K562 (cell line): ENCODE results near the gene C12orf43. TPM values are rescaled to one million over a fixed set of nuclear protein-coding genes. Genes with fewer than 3 reads are reported as not detected.

ENCODE experiments used
- ATAC-seq: fragments of 200-7000 bp; cut with Tn5 transposase; 3 replicates; pipeline ENCODE4 v1.9.1; 2020; ENCODE audit warnings: moderate library complexity
- BruUV-seq: library from RNA; stranded (reverse); fragments of 400-500 nt; replicated peaks from 2 replicates; lab custom pipeline; 2021; lab: Mats Ljungman, UMichigan
- CTCF ChIA-PET: fragments of 300-600 bp; formaldehyde crosslinking; extraction: SDS; loops from one replicate; lab custom pipeline; 2021; ENCODE audit warnings: low intra/inter-chr PET ratio; lab: Yijun Ruan, JAX
- POLR2A ChIA-PET: fragments of 300-600, 350-650 bp; sonication (Branson Sonifier 250); formaldehyde crosslinking; extraction: SDS; loops from one replicate; lab custom pipeline; 2021; ENCODE audit warnings: antibody characterized with exemption, inconsistent platforms; lab: Yijun Ruan, JAX
- DNase-seq, 4 experiments: peaks; one replicate each; pipeline versions ENCODE4 v3.0.0 to v3.0.0-alpha.2; 2011 to 2018; ENCODE audit warnings: low spot score in 3 of 4, mixed read lengths in 3 of 4; ENCODE audit errors: extremely low read depth in 1 of 4
- FAIRE-seq: peaks from 2 replicates; lab custom pipeline; 2011; peaks lifted over from hg19 to GRCh38; lab: Jason Lieb, UNC
- H2AFZ ChIP-seq: 2 replicates; pipeline ENCODE4 v1.6.0; 2011; ENCODE audit warnings: low read depth, low read length, control low read depth, inconsistent platforms
- H3K27ac ChIP-seq: fragments of 200-600 bp; 3 replicates; pipeline ENCODE4 v1.8.0; 2011; ENCODE audit warnings: low read depth, mild to moderate bottlenecking, control low read depth, inconsistent platforms, low read length, moderate library complexity, mixed read lengths; ENCODE audit errors: extremely low read depth
- H3K27me3 ChIP-seq, 2 experiments: fragments of 300-600 bp in 1 of 2; 2 replicates in 1 of 2; 3 replicates in 1 of 2; pipeline versions ENCODE4 v1.6.0 to v1.8.0; 2011; ENCODE audit warnings: inconsistent platforms in 2 of 2, low read length in 2 of 2, mild to moderate bottlenecking in 1 of 2, mixed read lengths in 1 of 2, moderate library complexity in 1 of 2; ENCODE audit not compliant: control insufficient read depth in 2 of 2, insufficient read depth in 2 of 2
- H3K36me3 ChIP-seq: fragments of 300-600 bp; 3 replicates; pipeline ENCODE4 v1.8.0; 2011; ENCODE audit warnings: mild to moderate bottlenecking, low read length, inconsistent platforms; ENCODE audit not compliant: control insufficient read depth, insufficient read depth
- H3K4me1 ChIP-seq, 2 experiments: fragments of 200-600 bp in 1 of 2; replicated peaks in 1 of 2; 2 replicates in 1 of 2; 3 replicates in 1 of 2; pipeline versions ENCODE4 v1.5.1 to v1.8.0; 2011; ENCODE audit warnings: inconsistent platforms in 2 of 2, low read length in 2 of 2, mild to moderate bottlenecking in 1 of 2, mixed read lengths in 1 of 2, moderate library complexity in 1 of 2; ENCODE audit not compliant: control insufficient read depth in 2 of 2, insufficient read depth in 2 of 2
- H3K4me2 ChIP-seq: 2 replicates; pipeline ENCODE4 v1.6.1; 2011; ENCODE audit warnings: low read length, control low read depth, inconsistent platforms, mixed read lengths; ENCODE audit not compliant: insufficient read depth
- H3K4me3 ChIP-seq: fragments of 200-600 bp; sonication (generic), shearing (Covaris generic); 2 replicates; pipeline ENCODE4 v1.5.1; 2016; ENCODE audit warnings: control low read depth, inconsistent platforms
- H3K79me2 ChIP-seq: fragments of 200-600 bp; 3 replicates; pipeline ENCODE4 v1.8.0; 2011; ENCODE audit warnings: low read length, inconsistent platforms; ENCODE audit not compliant: control insufficient read depth, insufficient read depth
- H3K9ac ChIP-seq, 2 experiments: 2 replicates each; pipeline versions ENCODE4 v1.6.0 to v1.6.1; 2011; ENCODE audit warnings: low read depth in 2 of 2, low read length in 2 of 2, control low read depth in 1 of 2, inconsistent platforms in 1 of 2, mild to moderate bottlenecking in 1 of 2, mixed read lengths in 1 of 2; ENCODE audit not compliant: insufficient read depth in 1 of 2
- H3K9me1 ChIP-seq: one replicate; pipeline ENCODE4 v1.6.0; 2011; ENCODE audit warnings: inconsistent platforms, mild to moderate bottlenecking, low read length, moderate library complexity; ENCODE audit not compliant: control insufficient read depth, insufficient read depth
- H3K9me3 ChIP-seq: replicated peaks from 2 replicates; pipeline ENCODE4 v1.5.1; 2011; ENCODE audit warnings: low read depth, low read length, inconsistent platforms; ENCODE audit not compliant: control insufficient read depth, insufficient read depth
- H4K20me1 ChIP-seq: replicated peaks from 2 replicates; pipeline ENCODE4 v1.6.1; 2011; ENCODE audit warnings: low read length, inconsistent platforms, mixed read lengths; ENCODE audit not compliant: control insufficient read depth, insufficient read depth
- BMI1 ChIP-seq: fragments of 150-350 bp; IDR thresholded peaks from 2 replicates; pipeline ENCODE4 v1.6.1; 2014; ENCODE audit warnings: low read length
- CHD2 ChIP-seq: IDR thresholded peaks from 2 replicates; pipeline ENCODE4 v1.6.1; 2011; ENCODE audit warnings: low read depth, low read length
- EP300 ChIP-seq: IDR thresholded peaks from 2 replicates; pipeline ENCODE4 v1.6.1; 2012; ENCODE audit warnings: low read length, improper control_type of control experiment
- ETS2 ChIP-seq: IDR thresholded peaks from 2 replicates; pipeline ENCODE4 v1.6.1; 2016; ENCODE audit warnings: borderline replicate concordance, missing genetic modification characterization, mild to moderate bottlenecking, moderate library complexity, missing compliant biosample characterization; ENCODE audit not compliant: poor library complexity, severe bottlenecking
- MYNN ChIP-seq, 2 experiments: sonication (generic); formaldehyde crosslinking in 1 of 2; IDR thresholded peaks; 2 replicates each; pipeline versions ENCODE4 v1.5.0 to v1.6.1; 2016 to 2020; ENCODE audit warnings: antibody characterized with exemption in 1 of 2, missing genetic modification reagents in 1 of 2
- POLR2AphosphoS2 ChIP-seq: IDR thresholded peaks from 2 replicates; pipeline ENCODE4 v1.6.1; 2012; ENCODE audit warnings: low read length, improper control_type of control experiment
- RFX1 ChIP-seq: fragments of 450-650 bp; IDR thresholded peaks from 2 replicates; pipeline ENCODE4 v1.6.1; 2016; ENCODE audit warnings: mild to moderate bottlenecking, moderate library complexity
- ZBTB1 ChIP-seq: sonication (generic); formaldehyde crosslinking; IDR thresholded peaks from 2 replicates; pipeline ENCODE4 v1.8.1; 2023; ENCODE audit warnings: missing genetic modification reagents, low read depth, mild to moderate bottlenecking, borderline replicate concordance
- WGBS: fragments of 100-300 bp; shearing (Covaris generic); methylation state at CpG from one replicate; pipeline ENCODE4 v1.1.6; 2016; ENCODE audit warnings: low coverage, mixed read lengths; ENCODE audit not compliant: insufficient coverage; ENCODE audit errors: missing lambda C conversion rate; 5-methylcytosine and 5-hydroxymethylcytosine counted together
- in situ Hi-C: fragments of 300-500 bp; cut with MboI; formaldehyde crosslinking; loops from 4 replicates; pipeline ENCODE4 v1.15.0; 2018; ENCODE audit warnings: inconsistent platforms, mixed read lengths
- intact Hi-C: fragments of 100-400 bp; cut with micrococcal nuclease; formaldehyde crosslinking; loops from 2 replicates; pipeline ENCODE4 v1.14.2; 2022
- polyA plus RNA-seq, 8 experiments: library from polyadenylated mRNA; depleted of rRNA in 4 of 8; stranded (reverse) in 5 of 8; unstranded in 3 of 8; fragments of >200 nt; fragmentation: Nextera tagmentation in 2 of 8; fragmentation: Illumina TruSeq in 1 of 8; extraction: Ambion mirVana in 2 of 8; extraction: Trizol in 1 of 8; gene quantifications; 2 replicates each; pipeline versions ENCODE4 v1.2.1 to v1.2.3, GENCODE V29; 2011 to 2014; ENCODE audit warnings: inconsistent platforms in 1 of 8, missing spikeins in 1 of 8
- total RNA-seq, 7 experiments: library from RNA; depleted of rRNA in 6 of 7; stranded (reverse); fragments of >200 nt in 6 of 7; fragmentation: Illumina TruSeq in 2 of 7; extraction: Trizol in 2 of 7; gene quantifications; 2 replicates each; pipeline versions ENCODE4 v1.2.1 to v1.2.3, GENCODE V29; 2011 to 2021; ENCODE audit warnings: low replicate concordance in 1 of 7

The C12orf43 gene
- total and polyA plus RNA-seq, 9 of the 15 experiments (the other 6 are each of a cell fraction or from before 2014, with no cell fraction given), result 4.3 to 22.2 (median 16.8) TPM

- Histone ChIP-seq H3K79me2 (no peaks in the 10 kb centered on the region), H3K9me3 (no peaks in the 10 kb centered on the region), H3K27me3 (no peaks in the 10 kb centered on the region), H2AFZ (no peak overlapping the region), H3K9ac (no peak overlapping the region), H3K36me3 (no peaks in the 10 kb centered on the region), H4K20me1 (no peaks in the 10 kb centered on the region), H3K4me1 (peaks cover 0 to 2% of the 10 kb centered on the region in 2 experiments; a peak in 1 of 5 replicates), H3K9me1 (no peaks in the 10 kb centered on the region), H3K4me3 (no peak overlapping the region), H3K4me2 (no peak overlapping the region), H3K27ac (no peak overlapping the region)
- CTCF ChIA-PET, result interaction anchor here (1.1 kb wide), 1 partner anchor 116 kb away, joined by 3 read pairs; no protein-coding TSS in a partner anchor
- WGBS, result 12% methylated on average over 10 of the region's 10 CpGs
- in situ Hi-C loops (no loop called here), intact Hi-C loops (loop anchor here (5.0 kb wide), 1 partner anchor 326 kb away; no protein-coding TSS in a partner anchor)
- TF ChIP-seq RFX1, result peak; percentile 53
- TF ChIP-seq MYNN (IDR thresholded peaks at IDR 0.05), result peak; percentile 66; the same call in 1 of the 2 replicates
- no peak for TF ChIP-seq MYNN (CRISPR knock-in tag; IDR thresholded peaks at IDR 0.05)
- TF ChIP-seq CHD2, result no peak
- TF ChIP-seq POLR2AphosphoS2, result no peak
- TF ChIP-seq ZBTB1, result no peak
- TF ChIP-seq BMI1, result no peak
- TF ChIP-seq ETS2 (tag), result no peak
- no peak for TF ChIP-seq EP300
- POLR2A ChIA-PET, result interaction anchor here (1.2 to 1.3 kb wide), 2 partner anchors 14 to 262 kb away, joined by 3 read pairs; no protein-coding TSS in a partner anchor
- DNase-seq, result no peak
- BruUV-seq, result no TSS peak
- no peak for FAIRE-seq
- no peak; the same call in 2 of the 3 replicates for ATAC-seq
Observed at GRCh38 chr12:120972870-120973543, 43.3 kb downstream of the C12orf43 start.
